Fibroblast of skin of left quadriceps (primary cell): Measurements from ENCODE around the gene ELL2.
"Not testable (repeated sequence)": the region's sequence is repeated elsewhere in the genome, so short reads cannot be mapped to it uniquely, and the experiment has no call there.

Experiments used
- DNase-seq, 2 experiments: peaks; one replicate each; pipeline ENCODE4 v3.0.0-alpha.2; 2013; ENCODE audit warnings: low read depth in 2 of 2

The ELL2 gene

DNA sequence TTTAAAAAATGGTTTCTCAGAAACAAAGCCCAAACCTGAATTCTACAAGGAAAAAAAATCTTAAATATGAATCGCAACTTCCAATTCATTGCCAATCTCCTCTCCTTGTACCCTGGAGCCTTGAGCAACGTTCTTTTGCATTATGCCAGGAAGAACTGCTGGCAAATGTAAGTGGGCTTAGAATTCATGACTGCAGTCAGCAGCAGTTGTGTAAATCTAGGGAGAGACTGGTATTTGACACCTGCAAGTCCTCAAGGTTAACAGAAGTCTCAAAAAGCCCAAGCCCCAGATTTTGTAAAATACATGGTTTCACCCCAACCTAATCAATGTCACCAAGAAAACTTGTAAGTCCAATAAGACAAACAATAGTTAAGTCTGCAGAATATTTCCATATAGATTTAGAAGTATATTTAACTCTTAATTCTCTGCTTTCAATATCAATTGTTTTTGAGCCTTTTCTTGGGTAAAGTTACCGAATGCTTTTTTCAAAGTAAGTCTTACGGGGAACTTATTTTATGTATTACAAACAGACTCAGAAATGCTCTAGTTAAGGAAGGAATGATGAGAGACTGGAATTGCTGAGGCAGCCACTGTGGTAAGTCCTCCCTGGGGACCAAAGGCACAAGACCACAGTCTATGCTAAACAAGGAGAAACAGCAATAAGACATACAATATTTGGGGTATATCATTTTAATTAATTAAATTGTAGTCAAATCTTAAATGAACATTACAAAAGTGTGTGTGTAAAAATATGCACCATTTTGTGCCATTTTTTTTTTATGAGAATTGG is 31.3 kb downstream of the ELL2 start:
- DNase-seq = no peak

DNA sequence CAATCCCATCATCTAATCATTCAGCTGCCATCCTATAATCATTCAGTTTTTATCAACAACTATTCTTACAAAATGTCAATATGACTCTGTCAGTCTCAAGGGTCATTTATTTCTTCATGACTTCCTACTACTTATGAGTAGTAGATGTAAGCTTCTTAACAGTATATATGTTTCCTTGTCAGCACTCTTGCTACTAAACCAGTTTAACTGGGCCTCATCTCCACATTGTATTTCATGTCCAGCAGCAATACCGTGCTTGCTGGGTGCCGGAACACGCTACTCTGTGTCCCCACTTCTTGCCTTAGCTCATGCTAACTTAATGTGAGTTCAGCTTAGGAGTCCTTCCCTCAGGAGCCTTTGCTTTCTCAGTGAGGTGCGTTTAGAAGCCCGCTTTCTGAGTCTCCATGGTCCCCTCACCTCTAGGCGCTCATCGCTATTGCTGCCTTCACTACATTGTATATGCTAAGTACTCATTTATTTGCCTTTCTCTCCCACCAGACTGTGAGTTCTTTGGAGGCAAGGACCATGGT is 32.9 kb downstream of the ELL2 start:
- DNase-seq = no peak

DNA sequence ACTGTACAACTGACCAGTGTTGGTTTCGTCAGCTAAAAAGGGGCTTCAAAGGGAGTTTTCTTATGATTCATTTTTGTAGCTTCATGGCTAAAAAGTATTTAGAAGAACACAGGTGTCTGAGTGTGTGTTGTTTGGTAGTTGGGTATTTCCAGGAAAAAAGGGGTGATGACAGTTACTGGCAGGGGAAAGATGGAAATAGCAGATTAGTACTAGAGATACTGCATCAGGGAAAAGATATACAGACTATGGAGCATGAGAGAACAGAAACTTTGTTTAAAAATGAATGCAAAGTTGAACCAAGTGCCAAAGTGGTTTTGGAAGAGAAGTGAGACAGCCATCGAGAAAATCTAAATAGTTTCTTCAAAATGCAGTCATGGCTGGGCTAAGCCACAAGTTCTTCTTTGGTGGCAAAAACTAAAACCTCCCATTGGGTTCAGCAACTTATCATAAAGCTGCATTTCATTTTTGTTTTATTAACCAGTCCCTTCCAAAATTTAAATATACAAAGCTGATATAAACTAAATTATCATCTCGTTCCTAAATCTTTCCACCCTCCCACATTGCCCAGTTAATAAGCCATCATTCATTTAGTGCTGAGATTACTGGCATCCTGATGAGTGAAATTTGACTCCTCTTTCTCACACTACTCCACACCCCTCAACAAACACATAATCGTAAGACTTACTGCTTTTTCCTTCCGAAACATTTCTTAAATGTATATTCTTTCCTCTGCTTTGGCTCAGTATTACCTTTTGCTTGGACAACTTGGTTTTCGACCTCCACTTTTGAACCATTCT is 33.5 kb downstream of the ELL2 start:
- no peak for DNase-seq

DNA sequence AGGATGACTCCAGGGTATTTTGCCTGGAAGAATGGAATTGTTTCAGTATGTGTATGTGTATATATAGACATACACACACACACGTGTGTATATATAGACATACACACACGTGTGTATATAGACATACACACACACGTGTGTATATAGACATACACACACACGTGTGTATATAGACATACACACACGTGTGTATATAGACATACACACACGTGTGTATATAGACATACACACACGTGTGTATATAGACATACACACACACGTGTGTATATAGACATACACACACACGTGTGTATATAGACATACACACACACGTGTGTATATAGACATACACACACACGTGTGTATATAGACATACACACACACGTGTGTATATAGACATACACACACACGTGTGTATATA is 34.4 kb downstream of the ELL2 start:
- DNase-seq = not testable (repeated sequence)

DNA sequence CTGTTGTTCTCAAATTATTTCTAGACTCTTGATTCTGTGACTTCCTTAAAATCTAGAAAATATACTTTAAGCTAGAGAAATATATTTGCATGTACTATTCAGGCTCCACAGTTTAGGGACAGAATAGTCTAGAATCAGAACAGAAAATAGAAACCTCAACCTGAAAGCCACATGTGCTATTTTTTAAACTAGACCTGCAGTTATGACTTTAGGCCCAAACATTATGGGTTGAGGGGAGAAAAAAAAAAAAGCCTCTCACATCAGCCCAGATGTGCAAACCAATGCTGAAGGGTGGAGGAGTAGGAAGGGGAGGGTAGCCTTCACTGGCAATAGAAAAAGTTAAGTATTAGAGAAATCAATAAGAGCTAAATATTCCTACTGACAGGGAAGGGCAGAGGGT is 35.7 kb downstream of the ELL2 start:
- no peak for DNase-seq

DNA sequence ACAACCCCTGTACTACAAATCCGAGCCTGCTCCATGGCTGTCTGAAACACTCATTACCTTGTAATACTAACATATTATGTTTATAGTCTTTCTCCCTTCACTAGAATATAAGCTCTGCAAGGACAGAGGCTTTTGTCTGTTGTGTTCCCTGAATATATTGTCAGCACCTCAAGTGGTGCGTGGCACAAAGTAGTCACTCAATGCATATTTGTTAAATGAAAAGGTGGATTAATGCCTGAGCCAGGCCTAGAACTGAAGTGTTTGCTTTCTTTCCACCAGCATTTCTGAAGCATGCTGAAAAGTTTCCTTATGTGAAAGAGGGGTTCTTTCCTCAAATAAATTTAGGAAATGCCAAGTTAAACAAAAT is 36.3 kb downstream of the ELL2 start:
- DNase-seq = no peak

DNA sequence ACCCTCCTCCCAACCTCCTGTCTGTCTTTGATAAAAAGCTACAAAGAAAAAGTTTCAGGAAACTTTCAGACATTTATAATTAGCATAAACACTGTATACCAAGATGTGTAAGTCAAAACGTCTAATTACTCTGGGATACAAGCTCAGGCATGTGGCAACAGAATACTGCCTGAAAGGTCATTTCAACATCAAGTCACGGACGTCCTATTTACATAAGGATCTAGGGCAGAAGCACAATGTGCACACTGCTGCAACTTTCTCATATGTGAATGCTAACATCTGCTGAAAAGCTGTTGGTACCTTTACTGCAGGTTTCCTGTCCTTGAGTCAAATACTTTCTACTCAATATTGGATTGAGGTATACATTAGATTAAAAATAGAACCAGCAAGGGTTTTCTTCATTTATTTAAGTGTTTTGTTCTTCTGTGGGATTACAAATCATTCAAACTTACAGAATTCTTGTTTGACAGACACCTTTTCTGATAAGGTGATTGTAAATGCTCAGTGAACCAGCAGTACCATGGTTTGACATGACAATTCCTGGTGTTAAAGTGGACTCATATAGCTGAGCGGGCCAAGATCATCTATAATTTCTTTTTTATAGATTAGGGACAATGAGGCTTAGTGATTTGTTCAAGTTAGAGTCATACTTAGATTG is 36.8 kb downstream of the ELL2 start:
- DNase-seq = peak in 1 of 2 experiments; percentile 17

DNA sequence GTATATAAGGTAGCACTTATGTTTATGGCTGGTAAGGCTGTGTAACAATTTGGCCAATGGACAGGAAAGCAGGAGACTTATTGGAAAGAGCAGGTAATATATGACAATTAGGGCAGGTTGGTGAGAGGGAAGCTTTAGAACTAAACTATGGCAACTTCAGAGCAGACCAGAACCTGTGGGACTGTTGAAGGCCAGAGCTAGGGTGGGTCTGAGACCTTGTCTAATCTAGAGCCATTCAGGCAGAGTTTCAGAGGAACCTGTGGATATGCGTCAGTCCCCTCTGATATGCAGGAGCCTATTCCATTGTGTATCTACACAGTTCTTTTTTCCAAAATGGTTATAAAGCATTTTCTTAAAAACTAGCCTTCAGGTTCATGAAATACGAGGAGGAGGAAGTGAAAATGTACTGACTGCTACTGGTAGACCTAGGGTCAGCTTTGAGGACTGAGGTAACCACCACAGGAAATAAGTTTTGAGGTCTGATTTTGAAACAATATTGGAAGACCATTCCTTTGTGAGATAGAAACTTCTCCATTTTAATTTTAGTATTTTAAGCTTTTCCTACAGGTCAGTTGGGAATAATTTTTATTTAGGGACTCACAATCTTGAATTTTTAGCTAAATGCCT is 37.6 kb downstream of the ELL2 start:
- DNase-seq = no peak

DNA sequence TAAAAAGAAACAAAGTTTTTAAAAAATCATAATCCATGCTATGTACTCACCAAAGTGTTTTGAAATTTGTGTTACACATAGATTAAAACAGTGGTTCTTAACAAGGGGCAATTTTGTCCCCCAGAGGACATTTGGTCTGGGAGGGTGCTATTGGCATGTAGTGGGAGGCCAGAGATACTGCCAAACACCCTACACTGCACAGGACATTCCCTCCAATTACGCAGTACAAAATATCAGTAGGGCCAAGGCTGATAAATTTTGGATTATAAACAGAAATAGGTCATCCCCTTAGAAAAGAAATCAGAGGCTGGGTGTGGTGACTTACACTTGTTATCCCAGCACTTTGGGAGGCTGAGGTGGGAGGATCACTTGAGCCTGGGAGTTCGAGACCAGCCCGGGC is 38.9 kb downstream of the ELL2 start:
- no peak for DNase-seq

DNA sequence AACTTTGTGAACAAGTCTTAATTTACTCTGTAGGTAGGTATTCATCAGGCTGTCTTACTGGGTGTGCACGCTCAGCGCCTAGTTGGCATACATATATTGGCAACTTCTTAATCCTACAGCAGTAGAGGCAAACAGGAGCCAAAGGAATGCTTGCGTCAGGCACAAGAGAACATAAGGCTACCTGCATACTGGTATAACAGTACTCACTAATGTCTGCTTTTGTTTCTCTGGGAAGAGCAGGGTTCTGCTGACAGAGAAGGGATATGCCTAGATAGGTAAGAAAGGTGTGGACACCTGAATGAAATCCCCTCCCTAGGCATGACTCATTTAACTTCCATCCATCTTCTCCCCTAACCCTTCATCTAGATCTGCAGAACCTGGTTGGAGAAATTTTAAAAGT is 40.1 kb downstream of the ELL2 start:
- no peak for DNase-seq

DNA sequence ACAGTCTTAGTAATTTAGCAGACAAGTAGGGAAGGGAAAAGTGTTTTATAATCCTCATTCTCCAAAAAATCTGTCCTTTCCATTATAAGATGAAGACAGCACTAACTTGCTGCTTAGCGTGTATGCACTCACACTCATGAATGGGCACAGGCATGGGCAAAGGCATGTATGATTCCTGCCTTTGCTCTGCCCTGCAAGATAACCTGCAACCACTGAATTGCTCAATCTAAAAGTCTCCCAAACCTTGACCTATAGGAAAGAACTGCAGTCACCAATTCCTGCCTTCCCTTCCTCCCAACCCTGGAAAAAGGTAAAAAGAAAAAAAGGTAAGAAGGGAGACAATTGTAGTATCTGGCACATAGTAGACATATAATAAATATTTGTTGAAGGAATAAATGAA is 40.8 kb downstream of the ELL2 start:
- no peak for DNase-seq

DNA sequence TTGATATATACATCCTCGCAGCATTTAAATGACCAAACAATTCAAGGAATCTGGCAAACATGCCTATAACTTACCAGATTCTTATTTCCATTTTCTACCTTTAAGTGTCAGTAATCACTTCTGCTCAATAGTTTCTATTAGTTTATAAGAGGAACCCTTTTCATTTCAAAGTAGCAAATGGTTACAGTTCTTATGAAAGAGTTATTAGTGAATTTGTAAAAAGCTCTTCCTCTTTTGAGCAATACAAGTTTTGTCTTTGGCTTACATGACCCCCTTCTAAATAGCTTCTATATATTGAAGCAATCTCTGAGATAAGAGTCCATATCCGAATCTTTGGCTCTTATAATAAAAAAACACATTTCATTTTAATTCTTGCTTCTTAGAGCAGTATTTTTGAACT is 42.0 kb downstream of the ELL2 start:
- DNase-seq = no peak

DNA sequence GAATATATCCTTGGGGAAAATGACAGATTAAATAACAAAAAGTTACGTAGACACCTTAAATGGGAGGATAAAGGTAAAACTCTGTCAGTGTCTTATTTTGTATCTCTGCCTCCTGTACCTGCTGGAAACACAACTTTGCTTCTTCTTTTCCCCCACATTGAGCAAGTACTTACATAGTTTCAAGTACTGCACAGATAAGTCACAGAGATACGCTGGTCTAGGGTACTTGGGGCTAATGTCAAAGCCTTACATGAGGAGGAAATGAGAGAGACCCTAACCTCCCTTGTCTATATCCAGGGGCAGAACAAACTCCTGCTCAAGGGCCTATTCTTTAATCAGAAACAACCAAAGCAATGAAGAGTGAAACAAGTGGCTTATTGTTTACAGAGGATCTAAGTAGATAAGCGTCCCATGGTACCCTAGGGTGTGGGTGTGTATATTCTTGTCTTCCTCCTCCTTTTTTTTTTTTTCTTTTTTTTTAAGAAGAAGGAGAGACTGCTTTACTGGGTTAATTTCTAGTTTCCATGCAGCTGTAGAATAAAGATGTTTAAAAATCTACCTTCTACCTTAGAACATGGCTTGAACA is 43.1 kb downstream of the ELL2 start:
- DNase-seq = no peak

DNA sequence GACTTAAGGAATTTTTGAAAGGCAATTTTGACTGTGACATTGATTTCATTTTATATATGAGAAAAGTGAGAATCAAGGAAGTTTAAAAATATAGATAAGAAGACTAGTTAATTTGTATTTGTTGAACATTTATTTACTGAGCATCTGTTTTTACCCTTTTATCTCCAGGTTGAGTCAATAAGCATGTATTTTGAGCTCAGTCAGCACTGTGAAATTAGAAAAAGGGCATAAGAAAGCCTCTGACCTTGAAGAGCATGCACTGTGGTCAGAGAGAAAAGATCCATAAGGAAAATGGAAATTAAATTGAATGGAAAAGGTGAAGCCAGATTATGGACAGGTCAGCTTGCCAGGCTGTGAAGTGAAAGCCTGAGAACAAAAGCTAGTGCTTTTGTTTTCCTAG is 44.4 kb downstream of the ELL2 start:
- no peak for DNase-seq

DNA sequence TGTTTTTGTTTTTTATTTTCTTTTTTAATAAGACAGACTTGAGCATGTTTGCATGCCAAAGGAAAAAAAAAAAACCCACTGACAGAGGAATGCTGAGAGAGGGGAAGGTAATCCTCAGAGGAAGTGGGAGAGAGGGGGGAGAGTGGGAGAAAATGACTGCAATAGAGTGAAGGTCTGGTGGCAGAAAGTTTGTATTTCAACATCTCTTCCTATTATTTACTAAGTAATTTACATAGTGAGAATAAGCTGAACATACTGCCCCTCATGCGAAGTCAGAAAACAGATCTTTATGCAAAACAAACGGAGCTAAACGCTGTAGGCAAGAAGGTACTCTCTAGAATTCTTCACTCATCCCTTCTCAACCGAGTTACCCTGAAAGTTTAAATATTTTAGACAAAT is 45.0 kb downstream of the ELL2 start:
- DNase-seq = no peak

DNA sequence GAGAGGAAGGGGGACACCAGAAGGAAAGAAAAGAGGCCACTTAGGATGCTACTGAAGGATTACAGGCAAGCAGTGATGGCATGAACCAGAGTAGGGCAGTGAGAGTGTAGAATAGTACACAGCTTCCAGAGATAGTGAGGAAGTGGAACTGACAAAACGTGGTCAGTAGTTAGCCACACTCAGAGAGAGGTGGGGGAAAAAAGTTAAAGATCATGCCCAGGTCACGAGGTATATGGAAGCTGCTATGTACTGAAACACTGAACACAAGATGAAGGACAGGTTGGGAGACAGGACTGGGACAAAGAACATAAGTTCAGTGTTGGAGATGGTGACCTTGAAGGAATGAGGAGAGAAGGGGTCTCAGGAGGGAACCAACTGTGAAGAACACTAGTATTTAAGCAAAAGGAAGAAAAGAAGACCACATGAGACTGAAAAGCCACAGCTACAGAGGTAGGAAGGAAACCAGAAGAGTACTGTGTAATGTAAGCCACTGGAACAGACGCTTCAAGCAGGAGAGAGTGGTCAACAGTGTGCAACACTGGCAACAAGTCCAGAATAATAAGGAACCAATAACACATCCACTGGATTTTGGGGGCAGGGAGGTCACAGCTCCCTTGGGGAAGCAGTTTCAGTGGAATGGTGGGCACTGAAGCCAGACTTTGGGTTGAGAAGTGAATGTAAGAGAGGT is 45.5 kb downstream of the ELL2 start:
- DNase-seq = no peak

DNA sequence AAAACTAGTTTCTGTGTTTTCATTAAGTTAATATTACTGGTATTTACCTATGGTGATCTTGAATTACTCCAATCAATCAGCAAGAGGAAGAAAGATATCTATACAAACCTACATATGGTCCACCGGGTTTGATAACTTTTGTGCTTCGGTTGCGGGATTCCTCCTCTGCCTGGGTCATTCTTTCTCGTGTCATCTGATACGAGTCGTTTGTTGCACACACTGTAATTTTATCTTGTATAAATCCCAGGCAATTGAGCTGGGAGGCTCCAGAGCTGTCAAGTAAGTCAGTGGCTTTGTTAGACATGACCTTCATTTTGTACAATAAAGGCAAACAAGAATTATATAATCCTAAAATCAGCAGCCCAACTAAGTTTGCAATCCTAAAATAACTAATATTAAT is 48.0 kb downstream of the ELL2 start:
- no peak for DNase-seq

DNA sequence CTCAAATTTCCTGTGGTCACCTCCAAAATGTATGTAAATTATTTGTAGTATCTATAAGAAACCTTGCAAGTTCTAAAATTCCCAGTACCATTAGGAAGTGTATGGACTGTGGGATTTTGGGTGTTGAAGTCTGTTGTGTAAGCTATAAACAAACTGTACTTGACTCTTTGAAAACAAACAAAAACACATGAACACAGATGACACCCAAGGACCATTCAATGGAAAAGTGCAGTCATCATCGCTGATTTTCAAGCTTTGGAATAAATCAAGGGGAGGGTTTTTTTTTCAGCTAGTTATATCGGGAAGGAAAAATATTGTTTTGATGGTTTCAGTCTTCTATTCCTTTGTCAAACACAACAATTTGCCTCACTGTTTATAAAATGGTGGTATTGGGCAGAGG is 49.6 kb downstream of the ELL2 start:
- DNase-seq = no peak

DNA sequence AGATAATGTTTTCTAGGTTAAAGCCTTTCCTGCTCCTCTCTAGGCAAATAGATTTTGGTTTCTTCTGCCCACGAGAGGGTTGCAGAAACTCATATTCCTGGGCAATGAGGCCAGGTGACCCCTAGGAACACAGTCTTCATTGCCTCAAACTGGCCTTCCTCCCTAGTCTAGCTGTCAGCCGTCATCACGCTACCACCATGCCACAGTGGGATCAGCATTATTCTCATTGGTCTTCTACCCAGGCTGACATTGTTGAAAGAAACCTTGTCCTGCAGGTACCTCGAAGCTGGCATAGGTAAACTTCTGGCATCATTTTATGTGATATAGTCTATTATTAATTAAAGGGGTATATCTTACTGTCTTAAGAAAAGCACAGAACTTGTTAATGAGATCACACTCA is 51.1 kb downstream of the ELL2 start:
- no peak for DNase-seq

DNA sequence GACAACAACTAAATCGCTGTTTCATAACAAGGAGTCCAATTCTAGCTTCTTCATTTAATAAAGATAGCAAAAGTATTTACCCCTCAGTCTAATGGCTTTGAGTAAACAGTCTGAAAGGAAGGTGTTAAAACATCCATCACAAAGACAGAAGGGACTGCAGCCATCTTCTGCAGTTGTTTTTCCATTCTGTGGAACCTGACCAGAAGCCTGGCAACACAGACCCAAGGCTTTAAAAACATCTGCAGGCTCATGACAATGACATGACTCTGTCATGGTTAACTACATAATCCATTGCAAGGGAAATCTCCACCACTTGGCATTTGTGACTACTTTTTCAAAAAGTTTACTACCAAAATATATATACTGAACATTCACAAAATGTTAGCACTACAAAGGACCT is 51.9 kb downstream of the ELL2 start:
- DNase-seq = no peak

DNA sequence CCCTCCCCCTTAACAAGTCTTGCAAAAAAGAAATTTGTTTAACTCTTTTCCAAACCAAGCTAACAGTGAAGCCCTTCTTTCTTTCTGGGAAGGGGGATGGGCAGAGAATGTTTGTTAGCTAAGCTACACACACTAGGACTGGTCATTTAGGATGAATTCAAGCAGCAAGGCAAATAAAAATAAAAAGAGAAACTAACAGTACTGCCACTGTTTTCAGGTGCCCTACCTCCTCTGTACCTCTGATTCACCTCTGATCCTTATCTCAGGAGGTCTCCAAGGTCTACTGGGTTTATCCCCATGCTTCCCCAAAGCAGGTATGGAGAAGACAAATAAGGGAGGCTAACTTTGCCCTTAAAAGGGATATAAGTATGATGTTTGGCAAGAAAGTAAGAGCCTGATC is 52.9 kb downstream of the ELL2 start:
- no peak for DNase-seq
